ENCODE measurements around the gene TASOR2. TPM values are rescaled to one million over a fixed set of nuclear protein-coding genes. Genes with fewer than 3 reads are reported as not detected.

TASOR2 gene
- total and polyA plus RNA-seq, 9 of the 15 experiments (the other 6 are each of a cell fraction or from before 2014, with no cell fraction given), result 12.7 to 75.3 (median 52.3) TPM

DNA sequence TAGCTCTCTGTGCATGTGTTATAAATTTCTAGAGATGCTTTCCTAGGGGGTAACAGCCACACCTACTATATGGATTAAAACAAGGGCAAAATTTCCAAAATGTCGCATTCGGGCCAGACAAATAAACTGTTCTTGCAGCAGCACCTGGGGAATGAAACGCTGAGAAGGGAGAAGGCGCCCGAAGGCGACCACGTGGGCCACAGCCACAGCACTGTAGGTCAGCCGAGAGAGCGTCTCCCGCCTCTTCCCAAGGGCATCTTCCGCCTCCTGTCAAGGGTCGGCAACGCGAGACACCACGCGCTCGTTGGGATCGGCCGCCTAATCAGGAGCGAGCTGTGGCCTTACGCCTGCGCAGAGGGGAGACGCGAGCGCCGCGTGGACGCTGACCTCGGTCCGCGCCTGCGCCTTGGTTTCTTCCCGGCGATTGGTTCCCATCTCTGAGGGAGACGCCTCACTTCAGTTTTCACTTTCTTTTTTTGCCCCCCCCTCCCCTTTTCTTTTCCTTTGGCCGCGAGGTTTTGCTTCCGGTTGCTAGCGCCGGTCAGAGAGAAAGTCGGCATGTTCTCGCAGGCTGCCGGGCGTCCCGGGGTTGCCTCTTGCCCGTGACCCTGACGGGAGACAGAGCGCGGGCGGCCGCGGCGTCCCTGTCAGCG lies at the start of gene TASOR2 (continued):
- TF ChIP-seq FOXA3 (CRISPR knock-in tag; conservative IDR thresholded peaks at IDR 0.05 in 1 of 2, IDR thresholded peaks at IDR 0.05 in 1 of 2) (peak in 1 of 2 experiments; percentile 94; a peak in 2 of 4 replicates), HOXB6 (CRISPR knock-in tag; IDR thresholded peaks at IDR 0.05; ENCODE audit: borderline replicate concordance) (no peak), TEAD2 (tag; IDR thresholded peaks at IDR 0.05) (no peak), ZNF197 (CRISPR knock-in tag; IDR thresholded peaks at IDR 0.05; ENCODE audit: low read depth) (peak; percentile 70; the same call in 1 of the 2 replicates), HNRNPL (IDR thresholded peaks at IDR 0.05; ENCODE audit: low read depth, low read length) (no peak), PHB (CRISPR knock-in tag; IDR thresholded peaks at IDR 0.05) (no peak), ZNF140 (CRISPR knock-in tag; IDR thresholded peaks at IDR 0.05) (0 out of 2 replicates have a peak, but pooled peaks have one; percentile 24), ZNF224 (CRISPR knock-in tag; IDR thresholded peaks at IDR 0.05) (peak; percentile 93), MBD2 (IDR thresholded peaks at IDR 0.05; ENCODE audit: borderline replicate concordance, low read depth) (0 out of 2 replicates have a peak, but pooled peaks have one; percentile 39), ZKSCAN3 (CRISPR knock-in tag; IDR thresholded peaks at IDR 0.05) (no peak), NUFIP1 (IDR thresholded peaks at IDR 0.05; ENCODE audit: partially characterized antibody) (no peak), SIRT6 (IDR thresholded peaks at IDR 0.05; ENCODE audit: low read depth, low read length) (no peak), HDAC2 (IDR thresholded peaks at IDR 0.05) (peak; percentile 77; the same call in 1 of the 2 replicates), ZBTB8A (IDR thresholded peaks at IDR 0.05; ENCODE audit: partially characterized antibody) (no peak), FOXM1 (IDR thresholded peaks at IDR 0.05; ENCODE audit: low read depth) (no peak; the same call in 1 of the 2 replicates), FOXM1 (CRISPR knock-in tag; IDR thresholded peaks at IDR 0.05; ENCODE audit: low read depth) (peak; percentile 83; the same call in 1 of the 2 replicates), HDAC6 (IDR thresholded peaks at IDR 0.05; ENCODE audit: low read depth, low read length) (no peak), NFE2 (IDR thresholded peaks at IDR 0.05; ENCODE audit: low read depth) (no peak)
- TF ChIP-seq, protein P1, sequence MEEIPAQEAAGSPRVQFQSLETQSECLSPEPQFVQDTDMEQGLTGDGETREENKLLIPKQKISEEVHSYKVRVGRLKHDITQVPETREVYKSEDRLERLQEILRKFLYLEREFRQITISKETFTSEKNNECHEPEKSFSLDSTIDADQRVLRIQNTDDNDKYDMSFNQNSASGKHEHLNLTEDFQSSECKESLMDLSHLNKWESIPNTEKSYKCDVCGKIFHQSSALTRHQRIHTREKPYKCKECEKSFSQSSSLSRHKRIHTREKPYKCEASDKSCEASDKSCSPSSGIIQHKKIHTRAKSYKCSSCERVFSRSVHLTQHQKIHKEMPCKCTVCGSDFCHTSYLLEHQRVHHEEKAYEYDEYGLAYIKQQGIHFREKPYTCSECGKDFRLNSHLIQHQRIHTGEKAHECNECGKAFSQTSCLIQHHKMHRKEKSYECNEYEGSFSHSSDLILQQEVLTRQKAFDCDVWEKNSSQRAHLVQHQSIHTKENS (CRISPR knock-in tag; IDR thresholded peaks at IDR 0.05), result no peak
- TF ChIP-seq, protein P2, sequence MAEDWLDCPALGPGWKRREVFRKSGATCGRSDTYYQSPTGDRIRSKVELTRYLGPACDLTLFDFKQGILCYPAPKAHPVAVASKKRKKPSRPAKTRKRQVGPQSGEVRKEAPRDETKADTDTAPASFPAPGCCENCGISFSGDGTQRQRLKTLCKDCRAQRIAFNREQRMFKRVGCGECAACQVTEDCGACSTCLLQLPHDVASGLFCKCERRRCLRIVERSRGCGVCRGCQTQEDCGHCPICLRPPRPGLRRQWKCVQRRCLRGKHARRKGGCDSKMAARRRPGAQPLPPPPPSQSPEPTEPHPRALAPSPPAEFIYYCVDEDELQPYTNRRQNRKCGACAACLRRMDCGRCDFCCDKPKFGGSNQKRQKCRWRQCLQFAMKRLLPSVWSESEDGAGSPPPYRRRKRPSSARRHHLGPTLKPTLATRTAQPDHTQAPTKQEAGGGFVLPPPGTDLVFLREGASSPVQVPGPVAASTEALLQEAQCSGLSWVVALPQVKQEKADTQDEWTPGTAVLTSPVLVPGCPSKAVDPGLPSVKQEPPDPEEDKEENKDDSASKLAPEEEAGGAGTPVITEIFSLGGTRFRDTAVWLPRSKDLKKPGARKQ (CRISPR knock-in tag; IDR thresholded peaks at IDR 0.05), result peak; percentile 67
- TF ChIP-seq, protein P3, sequence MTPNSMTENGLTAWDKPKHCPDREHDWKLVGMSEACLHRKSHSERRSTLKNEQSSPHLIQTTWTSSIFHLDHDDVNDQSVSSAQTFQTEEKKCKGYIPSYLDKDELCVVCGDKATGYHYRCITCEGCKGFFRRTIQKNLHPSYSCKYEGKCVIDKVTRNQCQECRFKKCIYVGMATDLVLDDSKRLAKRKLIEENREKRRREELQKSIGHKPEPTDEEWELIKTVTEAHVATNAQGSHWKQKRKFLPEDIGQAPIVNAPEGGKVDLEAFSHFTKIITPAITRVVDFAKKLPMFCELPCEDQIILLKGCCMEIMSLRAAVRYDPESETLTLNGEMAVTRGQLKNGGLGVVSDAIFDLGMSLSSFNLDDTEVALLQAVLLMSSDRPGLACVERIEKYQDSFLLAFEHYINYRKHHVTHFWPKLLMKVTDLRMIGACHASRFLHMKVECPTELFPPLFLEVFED (CRISPR knock-in tag; conservative IDR thresholded peaks at IDR 0.05), result no peak
- TF ChIP-seq, protein P4, sequence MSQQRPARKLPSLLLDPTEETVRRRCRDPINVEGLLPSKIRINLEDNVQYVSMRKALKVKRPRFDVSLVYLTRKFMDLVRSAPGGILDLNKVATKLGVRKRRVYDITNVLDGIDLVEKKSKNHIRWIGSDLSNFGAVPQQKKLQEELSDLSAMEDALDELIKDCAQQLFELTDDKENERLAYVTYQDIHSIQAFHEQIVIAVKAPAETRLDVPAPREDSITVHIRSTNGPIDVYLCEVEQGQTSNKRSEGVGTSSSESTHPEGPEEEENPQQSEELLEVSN (IDR thresholded peaks at IDR 0.05; ENCODE audit: borderline replicate concordance in 1 of 2, extremely low read depth in 1 of 2, insufficient read depth in 1 of 2, insufficient read length in 1 of 2, low read depth in 1 of 2, low read length in 1 of 2, poor library complexity in 1 of 2, severe bottlenecking in 1 of 2), result peak; percentile 100

All from K562 (cell line).